Osteoblast (primary cell): ENCODE data around the gene MMD. TPM values are rescaled to one million over a fixed set of nuclear protein-coding genes. Genes with fewer than 3 reads are reported as not detected.

ENCODE experiments used
- DNase-seq: peaks from one replicate; pipeline ENCODE4 v3.0.0; 2011; ENCODE audit warnings: low spot score, mixed read lengths; ENCODE audit not compliant: insufficient read length; ENCODE audit errors: missing footprints
- H2AFZ ChIP-seq: 2 replicates; pipeline ENCODE4 v1.6.0; 2011; ENCODE audit warnings: mild to moderate bottlenecking, low read length
- H3K27ac ChIP-seq: 2 replicates; pipeline ENCODE4 v1.5.1; 2011; ENCODE audit warnings: mild to moderate bottlenecking, low read depth, low read length, moderate library complexity
- H3K27me3 ChIP-seq: 2 replicates; pipeline ENCODE4 v1.6.0; 2012; ENCODE audit warnings: mild to moderate bottlenecking, control low read depth, inconsistent platforms, low read length, moderate library complexity; ENCODE audit not compliant: insufficient read depth
- H3K36me3 ChIP-seq: 2 replicates; pipeline ENCODE4 v1.5.1; 2011; ENCODE audit warnings: mild to moderate bottlenecking, low read length, control low read depth, moderate library complexity; ENCODE audit not compliant: insufficient read depth
- H3K4me1 ChIP-seq: 2 replicates; pipeline ENCODE4 v1.5.1; 2011; ENCODE audit warnings: mild to moderate bottlenecking, low read length, control low read depth, moderate library complexity; ENCODE audit not compliant: insufficient read depth
- H3K4me2 ChIP-seq: 2 replicates; pipeline ENCODE4 v1.6.0; 2011; ENCODE audit warnings: mild to moderate bottlenecking, low read length; ENCODE audit not compliant: insufficient read depth
- H3K4me3 ChIP-seq: fragments of 200-600 bp; sonication (generic); 3 replicates; pipeline ENCODE4 v1.5.1; 2012; ENCODE audit warnings: mild to moderate bottlenecking, low read length, inconsistent platforms; ENCODE audit not compliant: insufficient read depth
- H3K79me2 ChIP-seq: 2 replicates; pipeline ENCODE4 v1.6.0; 2012; ENCODE audit warnings: mild to moderate bottlenecking, low read length, control low read depth, inconsistent platforms; ENCODE audit not compliant: insufficient read depth
- H3K9me3 ChIP-seq: 2 replicates; pipeline ENCODE4 v1.5.1; 2011; ENCODE audit warnings: low read depth, low read length, control low read depth
- H4K20me1 ChIP-seq: 2 replicates; pipeline ENCODE4 v1.6.0; 2012; ENCODE audit warnings: mild to moderate bottlenecking, low read length, control low read depth; ENCODE audit not compliant: insufficient read depth
- CTCF ChIP-seq: IDR thresholded peaks from 2 replicates; pipeline ENCODE4 v1.5.1; 2011; ENCODE audit warnings: mild to moderate bottlenecking, low read depth, low read length, moderate library complexity; ENCODE audit errors: extremely low read depth
- total RNA-seq: library from RNA; depleted of rRNA; stranded (reverse); fragments of >200 nt; gene quantifications from 2 replicates; pipeline ENCODE4 v1.2.3, GENCODE V29; 2012

Gene MMD
- total RNA-seq, 1 donor, result 6.5 TPM

DNA sequence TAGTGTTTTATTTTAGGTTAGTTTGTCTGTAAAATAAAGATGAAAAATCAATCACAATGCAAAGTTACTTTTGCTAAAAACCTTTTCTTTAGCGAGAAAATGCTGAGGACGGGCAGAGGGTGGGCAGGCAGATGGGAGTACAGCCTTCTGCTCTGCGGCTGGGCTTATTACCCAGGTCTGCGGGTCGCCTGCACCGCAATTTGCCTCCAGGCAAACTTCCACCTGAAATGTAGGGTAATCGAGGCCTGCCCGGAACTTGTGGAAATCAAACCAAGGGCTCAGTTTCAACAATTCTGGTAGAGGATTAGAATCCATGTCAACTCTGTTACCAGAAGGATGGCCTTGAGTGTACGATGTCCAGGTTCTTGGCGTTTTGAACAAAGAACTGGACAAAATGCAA is 22.3 kb upstream of the MMD start:
- no peaks in the 10 kb centered on the region for H3K79me2 ChIP-seq
- no peak overlapping the region for H2AFZ ChIP-seq
- H3K9me3 ChIP-seq, result no peaks in the 10 kb centered on the region
- H3K4me1 ChIP-seq, result peaks cover 13% of the 10 kb centered on the region
- no peak overlapping the region for H3K4me3 ChIP-seq
- H4K20me1 ChIP-seq, result no peaks in the 10 kb centered on the region
- no peaks in the 10 kb centered on the region for H3K27me3 ChIP-seq
- TF ChIP-seq CTCF, result no peak
- DNase-seq, result no peak
- H3K27ac ChIP-seq, result no peak overlapping the region
- H3K4me2 ChIP-seq, result no peak overlapping the region
- H3K36me3 ChIP-seq, result no peaks in the 10 kb centered on the region

GRCh38 chr17:55442953-55443683 is 21.5 kb upstream of the MMD start:
- no peak overlapping the region for H3K4me3 ChIP-seq
- no peaks in the 10 kb centered on the region for H4K20me1 ChIP-seq
- H3K4me2 ChIP-seq, result no peak overlapping the region
- H3K36me3 ChIP-seq, result no peaks in the 10 kb centered on the region
- no peak overlapping the region for H3K27ac ChIP-seq
- no peak overlapping the region for H2AFZ ChIP-seq
- DNase-seq, result no peak
- H3K4me1 ChIP-seq, result peaks cover 8% of the 10 kb centered on the region
- no peaks in the 10 kb centered on the region for H3K9me3 ChIP-seq
- H3K79me2 ChIP-seq, result no peaks in the 10 kb centered on the region
- H3K27me3 ChIP-seq, result no peaks in the 10 kb centered on the region
- no peak for TF ChIP-seq CTCF

GRCh38 chr17:55442462-55442861 is 20.8 kb upstream of the MMD start:
- Histone ChIP-seq H3K4me1 (peaks cover 8% of the 10 kb centered on the region), H3K36me3 (no peaks in the 10 kb centered on the region), H3K9me3 (no peaks in the 10 kb centered on the region), H4K20me1 (no peaks in the 10 kb centered on the region), H3K27me3 (no peaks in the 10 kb centered on the region), H3K27ac (no peak overlapping the region), H3K79me2 (no peaks in the 10 kb centered on the region), H3K4me2 (no peak overlapping the region), H3K4me3 (no peak overlapping the region), H2AFZ (no peak overlapping the region)
- no peak for DNase-seq
- no peak for TF ChIP-seq CTCF

GRCh38 chr17:55441544-55441943 is 19.9 kb upstream of the MMD start:
- no peaks in the 10 kb centered on the region for H3K9me3 ChIP-seq
- H3K4me2 ChIP-seq, result no peak overlapping the region
- no peak for DNase-seq
- no peaks in the 10 kb centered on the region for H3K36me3 ChIP-seq
- H3K4me1 ChIP-seq, result peaks cover 8% of the 10 kb centered on the region
- no peaks in the 10 kb centered on the region for H4K20me1 ChIP-seq
- TF ChIP-seq CTCF, result no peak
- no peak overlapping the region for H3K27ac ChIP-seq
- no peak overlapping the region for H3K4me3 ChIP-seq
- H3K27me3 ChIP-seq, result no peaks in the 10 kb centered on the region
- no peak overlapping the region for H2AFZ ChIP-seq
- no peaks in the 10 kb centered on the region for H3K79me2 ChIP-seq
